ENCODE measurements around the gene GLUD2. TPM values are rescaled to one million over a fixed set of nuclear protein-coding genes. Genes with fewer than 3 reads are reported as not detected.

Gene GLUD2
- total and polyA plus RNA-seq, 4 donors, result 2.8 to 24.3 (median 8.5) TPM

DNA sequence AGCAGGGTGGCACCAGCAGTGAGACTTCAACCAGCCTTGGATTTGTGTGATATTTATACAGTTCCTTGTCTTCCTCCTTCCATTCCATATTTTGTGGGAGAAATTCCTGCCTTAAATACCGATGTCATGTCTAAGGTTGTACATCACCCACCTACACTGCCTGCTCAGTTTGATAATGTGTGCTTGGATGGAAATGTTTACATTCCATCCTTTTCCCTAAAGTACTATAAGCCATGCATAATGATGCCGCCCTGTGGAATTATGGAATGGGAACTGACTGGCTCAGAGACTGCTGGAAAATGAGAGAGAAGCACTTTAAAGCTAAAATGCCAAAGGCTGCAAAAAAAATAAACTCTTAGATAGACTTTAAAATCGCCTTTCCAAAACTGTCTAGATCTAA, 11.3 kb upstream of the GLUD2 start:
- H3K36me3 ChIP-seq (ENCODE audit: control insufficient read depth in 4 of 4, insufficient read depth in 3 of 4, low read depth in 1 of 4, low read length in 3 of 4), result no peaks in the 10 kb centered on the region
- 84% methylated on average over 3 of the region's 3 CpGs for WGBS

GRCh38 chrX:121036951-121037350, 10.5 kb upstream of the GLUD2 start:
- no peak for DNase-seq (ENCODE audit: low spot score)
- Histone ChIP-seq H3K9me3 (ENCODE audit: control insufficient read depth in 4 of 4, low read length in 3 of 4) (no peaks in the 10 kb centered on the region), H3K9ac (ENCODE audit: low read depth in 1 of 2, low read length in 2 of 2) (no peak overlapping the region), H3K4me1 (ENCODE audit: control insufficient read depth in 4 of 4, insufficient read depth in 4 of 4, low read length in 3 of 4) (no peaks in the 10 kb centered on the region), H3K4me3 (ENCODE audit: low read depth in 1 of 3, low read length in 3 of 3) (no peak overlapping the region), H3K27me3 (ENCODE audit: control insufficient read depth in 4 of 4, insufficient read depth in 4 of 4, low read length in 3 of 4) (no peaks in the 10 kb centered on the region), H3K36me3 (ENCODE audit: control insufficient read depth in 4 of 4, insufficient read depth in 3 of 4, low read depth in 1 of 4, low read length in 3 of 4) (no peaks in the 10 kb centered on the region), H3K27ac (ENCODE audit: low read depth in 1 of 2, low read length in 2 of 2) (no peak overlapping the region)
- 87% methylated on average over 4 of the region's 4 CpGs for WGBS
- TF ChIP-seq TAF1 (conservative IDR thresholded peaks at IDR 0.05) (no peak), MAX (IDR thresholded peaks at IDR 0.05) (no peak), CTCF (IDR thresholded peaks at IDR 0.05; ENCODE audit: low read depth, low read length, missing input control) (no peak), FOXA2 (IDR thresholded peaks at IDR 0.05) (no peak), HNF4A (conservative IDR thresholded peaks at IDR 0.05) (no peak), NR2F2 (IDR thresholded peaks at IDR 0.05) (no peak), JUND (IDR thresholded peaks at IDR 0.05) (no peak), FOXA1 (IDR thresholded peaks at IDR 0.05) (no peak), EGR1 (IDR thresholded peaks at IDR 0.05; ENCODE audit: low read depth in 2 of 2) (no peak), GABPA (IDR thresholded peaks at IDR 0.05 in 1 of 2, conservative IDR thresholded peaks at IDR 0.05 in 1 of 2) (no peak), YY1 (IDR thresholded peaks at IDR 0.05) (no peak), ATF3 (IDR thresholded peaks at IDR 0.05) (no peak), SP1 (IDR thresholded peaks at IDR 0.05) (no peak), RAD21 (IDR thresholded peaks at IDR 0.05) (no peak), ZBTB33 (IDR thresholded peaks at IDR 0.05) (no peak), RXRA (IDR thresholded peaks at IDR 0.05) (no peak), HNF4G (IDR thresholded peaks at IDR 0.05) (no peak)
- TF ChIP-seq, protein P1, sequence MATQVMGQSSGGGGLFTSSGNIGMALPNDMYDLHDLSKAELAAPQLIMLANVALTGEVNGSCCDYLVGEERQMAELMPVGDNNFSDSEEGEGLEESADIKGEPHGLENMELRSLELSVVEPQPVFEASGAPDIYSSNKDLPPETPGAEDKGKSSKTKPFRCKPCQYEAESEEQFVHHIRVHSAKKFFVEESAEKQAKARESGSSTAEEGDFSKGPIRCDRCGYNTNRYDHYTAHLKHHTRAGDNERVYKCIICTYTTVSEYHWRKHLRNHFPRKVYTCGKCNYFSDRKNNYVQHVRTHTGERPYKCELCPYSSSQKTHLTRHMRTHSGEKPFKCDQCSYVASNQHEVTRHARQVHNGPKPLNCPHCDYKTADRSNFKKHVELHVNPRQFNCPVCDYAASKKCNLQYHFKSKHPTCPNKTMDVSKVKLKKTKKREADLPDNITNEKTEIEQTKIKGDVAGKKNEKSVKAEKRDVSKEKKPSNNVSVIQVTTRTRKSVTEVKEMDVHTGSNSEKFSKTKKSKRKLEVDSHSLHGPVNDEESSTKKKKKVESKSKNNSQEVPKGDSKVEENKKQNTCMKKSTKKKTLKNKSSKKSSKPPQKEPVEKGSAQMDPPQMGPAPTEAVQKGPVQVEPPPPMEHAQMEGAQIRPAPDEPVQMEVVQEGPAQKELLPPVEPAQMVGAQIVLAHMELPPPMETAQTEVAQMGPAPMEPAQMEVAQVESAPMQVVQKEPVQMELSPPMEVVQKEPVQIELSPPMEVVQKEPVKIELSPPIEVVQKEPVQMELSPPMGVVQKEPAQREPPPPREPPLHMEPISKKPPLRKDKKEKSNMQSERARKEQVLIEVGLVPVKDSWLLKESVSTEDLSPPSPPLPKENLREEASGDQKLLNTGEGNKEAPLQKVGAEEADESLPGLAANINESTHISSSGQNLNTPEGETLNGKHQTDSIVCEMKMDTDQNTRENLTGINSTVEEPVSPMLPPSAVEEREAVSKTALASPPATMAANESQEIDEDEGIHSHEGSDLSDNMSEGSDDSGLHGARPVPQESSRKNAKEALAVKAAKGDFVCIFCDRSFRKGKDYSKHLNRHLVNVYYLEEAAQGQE (IDR thresholded peaks at IDR 0.05), result no peak

More for the DNA sequence above, 11.3 kb upstream of the GLUD2 start:
- H3K27ac ChIP-seq (ENCODE audit: low read depth in 1 of 2, low read length in 2 of 2), result no peak overlapping the region
- H3K27me3 ChIP-seq (ENCODE audit: control insufficient read depth in 4 of 4, insufficient read depth in 4 of 4, low read length in 3 of 4), result no peaks in the 10 kb centered on the region
- no peaks in the 10 kb centered on the region for H3K4me1 ChIP-seq (ENCODE audit: control insufficient read depth in 4 of 4, insufficient read depth in 4 of 4, low read length in 3 of 4)
- H3K9me3 ChIP-seq (ENCODE audit: control insufficient read depth in 4 of 4, low read length in 3 of 4), result no peaks in the 10 kb centered on the region
- H3K4me3 ChIP-seq (ENCODE audit: low read depth in 1 of 3, low read length in 3 of 3), result no peak overlapping the region
- DNase-seq (ENCODE audit: low spot score), result no peak
- H3K9ac ChIP-seq (ENCODE audit: low read depth in 1 of 2, low read length in 2 of 2), result no peak overlapping the region
- TF ChIP-seq RAD21 (IDR thresholded peaks at IDR 0.05), result no peak
- no peak for TF ChIP-seq ZBTB33 (IDR thresholded peaks at IDR 0.05)
